Measurements from ENCODE around the gene SPATA9. TPM values are rescaled to one million over a fixed set of nuclear protein-coding genes. Genes with fewer than 3 reads are reported as not detected.
A peak's percentile ranks its signal among the peaks of the same experiment; 100 is the strongest.

SPATA9 gene
- total and polyA plus RNA-seq, 9 of the 15 experiments (the other 6 are each of a cell fraction or from before 2014, with no cell fraction given), result 0.16 to 5.5 (median 0.39) TPM; not detected in 3

GRCh38 chr5:95729115-95730010, 46.6 kb upstream of the SPATA9 start (continued):
- TF ChIP-seq ZBTB11 (CRISPR knock-in tag; IDR thresholded peaks at IDR 0.05) (no peak), SMAD2 (IDR thresholded peaks at IDR 0.05; ENCODE audit: low read depth, low read length) (no peak), RBFOX2 (IDR thresholded peaks at IDR 0.05; ENCODE audit: low read depth, low read length) (peak; percentile 71), RBM39 (optimal IDR thresholded peaks at IDR 0.05; ENCODE audit: low read depth, low read length) (no peak), SMARCC2 (IDR thresholded peaks at IDR 0.05; ENCODE audit: low read depth) (no peak), ZNF23 (CRISPR knock-in tag; IDR thresholded peaks at IDR 0.05) (peak; percentile 47; the same call in 1 of the 2 replicates), ZNF316 (IDR thresholded peaks at IDR 0.05) (no peak), ZNF232 (CRISPR knock-in tag; IDR thresholded peaks at IDR 0.05) (no peak), KDM1A (IDR thresholded peaks at IDR 0.05) (0 out of 4 replicates have a peak, but pooled peaks of 1 of the 2 experiments have one; percentile 10), MCM5 (IDR thresholded peaks at IDR 0.05; ENCODE audit: low read depth) (no peak), HSF4 (CRISPR knock-in tag; IDR thresholded peaks at IDR 0.05; ENCODE audit: borderline replicate concordance) (no peak), NCOA4 (IDR thresholded peaks at IDR 0.05; ENCODE audit: partially characterized antibody) (no peak), E2F5 (CRISPR knock-in tag; IDR thresholded peaks at IDR 0.05) (no peak), DEAF1 (CRISPR knock-in tag; IDR thresholded peaks at IDR 0.05) (peak; percentile 9; the same call in 1 of the 2 replicates)
